DOHH2 (cell line): ENCODE measurements around the gene F8.
"Not testable (repeated sequence)": the region's sequence is repeated elsewhere in the genome, so short reads cannot be mapped to it uniquely, and the experiment has no call there.

Experiments
- CTCF ChIP-seq: fragments of 200-600 bp; sonication (generic); IDR thresholded peaks from one replicate; pipeline ENCODE4 v1.5.1; 2014; ENCODE audit warnings: antibody characterized with exemption, mild to moderate bottlenecking, low read depth, low read length; ENCODE audit not compliant: poor library complexity, severe bottlenecking
- EZH2phosphoT487 ChIP-seq: fragments of 200-600 bp; sonication (generic); IDR thresholded peaks from 2 replicates; pipeline ENCODE4 v1.6.1; 2017; ENCODE audit warnings: borderline replicate concordance, mild to moderate bottlenecking, antibody characterized with exemption, low read length, moderate library complexity, mixed read lengths

GRCh38 chrX:154886069-154886788, 136.3 kb downstream of the F8 start, which contains the start of gene F8A1:
- not testable (repeated sequence) for TF ChIP-seq CTCF, EZH2phosphoT487
